Parathyroid adenoma (tissue), 2 donors: Measurements from ENCODE around the gene TTC27.

Experiments used
- H2AFZ ChIP-seq: fragments of 300-600 bp; sonication (generic); one replicate; pipeline ENCODE4 v1.7.0; 2017; ENCODE audit warnings: antibody characterized with exemption, mild to moderate bottlenecking
- H3K27ac ChIP-seq: fragments of 300-600 bp; sonication (generic); one replicate; pipeline ENCODE4 v1.7.0; 2017
- H3K27me3 ChIP-seq: fragments of 300-600 bp; sonication (generic); one replicate; pipeline ENCODE4 v1.7.0; 2017; ENCODE audit warnings: low read length; ENCODE audit not compliant: control insufficient read depth, insufficient read depth
- H3K36me3 ChIP-seq: fragments of 300-600 bp; sonication (generic); one replicate; pipeline ENCODE4 v1.7.0; 2017; ENCODE audit warnings: low read length; ENCODE audit not compliant: control insufficient read depth, insufficient read depth
- H3K4me1 ChIP-seq: fragments of 300-600 bp; sonication (generic); one replicate; pipeline ENCODE4 v1.7.0; 2017; ENCODE audit warnings: control low read depth
- H3K4me2 ChIP-seq: fragments of 300-600 bp; sonication (generic); one replicate; pipeline ENCODE4 v1.7.0; 2017; ENCODE audit warnings: low read length
- H3K4me3 ChIP-seq: fragments of 300-600 bp; sonication (generic); one replicate; pipeline ENCODE4 v1.7.0; 2017; ENCODE audit warnings: low read depth, low read length
- H3K79me2 ChIP-seq: fragments of 300-600 bp; sonication (generic); one replicate; pipeline ENCODE4 v1.7.0; 2017; ENCODE audit warnings: control low read depth
- H3K9ac ChIP-seq: fragments of 300-600 bp; sonication (generic); one replicate; pipeline ENCODE4 v1.7.0; 2017; ENCODE audit warnings: mild to moderate bottlenecking
- H3K9me3 ChIP-seq: fragments of 300-600 bp; sonication (generic); one replicate; pipeline ENCODE4 v1.7.0; 2017; ENCODE audit warnings: low read length; ENCODE audit not compliant: control insufficient read depth
- TF ChIP-seq, protein P1 (sequence below): fragments of 300-600 bp; sonication (generic); IDR thresholded peaks from one replicate; pipeline ENCODE4 v1.7.0; 2017; ENCODE audit warnings: antibody characterized with exemption, mild to moderate bottlenecking
- donor health status: primary hyperparathyroidism.

TTC27 gene

DNA sequence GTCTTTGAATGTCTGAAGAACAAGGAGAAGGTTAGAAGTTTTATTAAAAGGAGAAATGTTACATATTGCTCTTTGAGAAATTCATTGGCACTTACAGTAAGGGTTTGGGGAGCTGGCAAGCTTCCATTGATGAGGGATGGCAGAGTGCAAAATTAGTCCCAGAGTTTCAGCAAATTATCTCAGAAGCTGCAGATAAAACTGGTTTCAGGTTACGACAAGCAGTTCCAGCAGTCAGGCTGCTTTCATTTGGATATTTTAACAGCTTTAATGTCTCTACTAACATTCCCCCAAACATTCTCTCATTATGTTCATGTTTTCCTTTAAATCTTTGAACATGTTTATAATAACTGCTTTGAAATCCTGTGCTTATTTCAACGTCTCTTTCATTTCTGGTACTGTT lies 153.1 kb downstream of the TTC27 start:
- H3K36me3 ChIP-seq: no peaks in the 10 kb centered on the region
- no peaks in the 10 kb centered on the region for H3K27me3 ChIP-seq
- H3K27ac ChIP-seq: no peak overlapping the region
- H3K9me3 ChIP-seq: no peaks in the 10 kb centered on the region
- TF ChIP-seq, protein P1, sequence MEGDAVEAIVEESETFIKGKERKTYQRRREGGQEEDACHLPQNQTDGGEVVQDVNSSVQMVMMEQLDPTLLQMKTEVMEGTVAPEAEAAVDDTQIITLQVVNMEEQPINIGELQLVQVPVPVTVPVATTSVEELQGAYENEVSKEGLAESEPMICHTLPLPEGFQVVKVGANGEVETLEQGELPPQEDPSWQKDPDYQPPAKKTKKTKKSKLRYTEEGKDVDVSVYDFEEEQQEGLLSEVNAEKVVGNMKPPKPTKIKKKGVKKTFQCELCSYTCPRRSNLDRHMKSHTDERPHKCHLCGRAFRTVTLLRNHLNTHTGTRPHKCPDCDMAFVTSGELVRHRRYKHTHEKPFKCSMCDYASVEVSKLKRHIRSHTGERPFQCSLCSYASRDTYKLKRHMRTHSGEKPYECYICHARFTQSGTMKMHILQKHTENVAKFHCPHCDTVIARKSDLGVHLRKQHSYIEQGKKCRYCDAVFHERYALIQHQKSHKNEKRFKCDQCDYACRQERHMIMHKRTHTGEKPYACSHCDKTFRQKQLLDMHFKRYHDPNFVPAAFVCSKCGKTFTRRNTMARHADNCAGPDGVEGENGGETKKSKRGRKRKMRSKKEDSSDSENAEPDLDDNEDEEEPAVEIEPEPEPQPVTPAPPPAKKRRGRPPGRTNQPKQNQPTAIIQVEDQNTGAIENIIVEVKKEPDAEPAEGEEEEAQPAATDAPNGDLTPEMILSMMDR: no peak
- no peak overlapping the region for H3K4me2 ChIP-seq
- no peak overlapping the region for H3K9ac ChIP-seq
- no peaks in the 10 kb centered on the region for H3K79me2 ChIP-seq
- no peak overlapping the region for H3K4me3 ChIP-seq
- no peak overlapping the region for H2AFZ ChIP-seq
- no peaks in the 10 kb centered on the region for H3K4me1 ChIP-seq

DNA sequence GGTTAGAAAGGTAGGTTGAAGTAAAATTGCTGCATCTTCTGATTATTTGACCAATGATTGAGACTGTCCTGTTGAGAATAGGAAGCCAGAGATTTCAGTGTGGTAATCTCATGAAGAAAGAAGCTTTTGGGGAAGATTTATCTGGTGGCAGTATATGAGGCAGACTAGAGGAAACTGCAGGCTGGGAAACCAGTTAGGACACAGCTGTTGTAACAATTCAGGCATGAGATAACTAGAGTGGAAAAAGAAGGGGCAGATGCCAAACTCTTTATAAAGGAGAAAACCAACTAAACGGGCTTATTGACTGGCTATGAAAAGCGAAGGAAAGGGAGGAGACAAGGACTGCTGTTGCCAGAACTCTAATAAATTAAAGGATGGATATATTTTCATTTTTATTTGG lies 155.6 kb downstream of the TTC27 start:
- Histone ChIP-seq H3K79me2 (no peaks in the 10 kb centered on the region), H3K4me3 (no peak overlapping the region), H3K4me2 (no peak overlapping the region), H3K27me3 (no peaks in the 10 kb centered on the region), H3K9me3 (no peaks in the 10 kb centered on the region), H2AFZ (no peak overlapping the region), H3K4me1 (peaks cover 3% of the 10 kb centered on the region), H3K36me3 (no peaks in the 10 kb centered on the region), H3K27ac (no peak overlapping the region), H3K9ac (no peak overlapping the region)
- TF ChIP-seq, protein P1: no peak

DNA sequence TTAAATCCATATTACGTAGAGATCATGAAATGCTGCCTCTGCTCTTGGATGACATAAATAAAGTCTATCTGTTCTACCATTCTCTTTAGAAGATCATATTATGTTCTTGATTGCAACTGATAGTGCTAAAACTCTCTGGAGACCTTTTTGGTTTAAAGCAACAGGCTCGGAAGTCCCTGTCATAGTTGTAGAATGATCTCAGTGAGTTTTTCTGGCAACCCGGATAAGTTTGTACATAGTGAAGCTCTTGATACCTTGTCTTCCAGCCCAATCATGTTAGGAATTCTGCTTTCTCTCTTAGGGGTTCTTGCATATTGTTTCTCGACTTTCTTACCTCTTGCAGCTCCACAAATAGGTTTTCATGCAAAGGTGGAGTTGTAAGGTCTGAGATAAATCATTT lies 156.1 kb downstream of the TTC27 start:
- Histone ChIP-seq H3K4me3 (no peak overlapping the region), H3K9ac (no peak overlapping the region), H3K36me3 (no peaks in the 10 kb centered on the region), H3K27me3 (no peaks in the 10 kb centered on the region), H3K79me2 (no peaks in the 10 kb centered on the region), H3K4me2 (no peak overlapping the region), H3K27ac (no peak overlapping the region), H3K4me1 (peaks cover 3% of the 10 kb centered on the region), H2AFZ (no peak overlapping the region), H3K9me3 (no peaks in the 10 kb centered on the region)
- TF ChIP-seq, protein P1: no peak

DNA sequence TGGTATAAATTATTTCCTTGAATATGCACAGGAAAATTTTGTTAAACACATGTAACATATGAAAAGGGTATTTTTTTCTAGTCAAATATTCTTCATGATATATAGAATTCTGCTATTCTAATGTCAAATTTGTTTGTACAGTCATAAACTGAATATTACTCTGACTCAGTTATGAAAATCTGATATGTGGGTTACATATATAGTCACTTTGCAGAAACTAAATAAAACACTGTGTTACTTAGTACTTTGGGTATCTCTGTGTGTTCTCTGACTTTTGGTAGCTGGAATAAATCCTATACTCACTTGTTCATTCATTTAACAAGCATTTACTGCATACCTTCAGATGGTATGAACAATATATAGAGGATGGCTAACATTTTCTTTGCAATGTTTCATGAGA lies 159.4 kb downstream of the TTC27 start:
- Histone ChIP-seq H3K4me2 (no peak overlapping the region), H2AFZ (no peak overlapping the region), H3K4me1 (peaks cover 3% of the 10 kb centered on the region), H3K36me3 (no peaks in the 10 kb centered on the region), H3K27me3 (no peaks in the 10 kb centered on the region), H3K79me2 (no peaks in the 10 kb centered on the region), H3K9me3 (no peaks in the 10 kb centered on the region), H3K27ac (no peak overlapping the region), H3K4me3 (no peak overlapping the region), H3K9ac (no peak overlapping the region)
- TF ChIP-seq, protein P1: no peak

DNA sequence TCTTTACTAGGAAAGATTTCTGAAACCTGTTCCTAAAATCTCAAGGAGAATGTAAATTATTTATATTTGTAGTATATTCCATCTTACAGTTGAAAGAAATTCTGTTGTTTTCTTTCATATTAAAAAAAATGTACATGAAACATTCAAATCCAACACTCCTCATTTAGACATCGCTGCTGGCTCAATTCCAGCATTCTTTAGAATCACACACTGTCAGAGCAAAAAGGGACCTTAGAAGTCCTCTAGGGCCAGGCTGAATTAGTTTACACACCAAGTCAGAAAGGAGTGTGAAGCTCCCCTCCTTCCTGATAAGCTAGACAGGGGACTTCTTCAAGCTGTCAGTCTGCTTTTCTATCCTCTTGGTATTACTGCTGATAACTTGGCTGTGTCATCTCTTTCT lies 160.3 kb downstream of the TTC27 start:
- Histone ChIP-seq H3K36me3 (no peaks in the 10 kb centered on the region), H3K9ac (no peak overlapping the region), H3K4me1 (peaks cover 3% of the 10 kb centered on the region), H2AFZ (no peak overlapping the region), H3K9me3 (no peaks in the 10 kb centered on the region), H3K27ac (no peak overlapping the region), H3K27me3 (no peaks in the 10 kb centered on the region), H3K4me2 (no peak overlapping the region), H3K79me2 (no peaks in the 10 kb centered on the region), H3K4me3 (no peak overlapping the region)
- TF ChIP-seq, protein P1: no peak
